Body of pancreas (tissue), 4 donors: ENCODE data around the gene NIPSNAP3A.

Source experiments
- CTCF ChIP-seq, 7 experiments: fragments of 450-650 bp in 4 of 7; fragments of 200-600 bp in 3 of 7; sonication (generic) in 3 of 7; IDR thresholded peaks; one replicate each; pipeline ENCODE4 v1.5.1; 2016 to 2019; ENCODE audit warnings: antibody characterized with exemption in 7 of 7
- POLR2A ChIP-seq, 3 donors: fragments of 450-650 bp; IDR thresholded peaks; one replicate each; pipeline ENCODE4 v1.6.1; 2016; ENCODE audit warnings: antibody characterized with exemption in 3 of 3, mild to moderate bottlenecking in 2 of 3

GRCh38 chr9:104778802-104779201 is 31.3 kb downstream of the NIPSNAP3A start:
- TF ChIP-seq CTCF (IDR thresholded peaks at IDR 0.05) (no peak), POLR2A (IDR thresholded peaks at IDR 0.05) (no peak)
